Upper lobe of right lung (tissue), 1 donor: Measurements from ENCODE around the gene NEURL1B. TPM values are rescaled to one million over a fixed set of nuclear protein-coding genes. Genes with fewer than 3 reads are reported as not detected.

Experiments used
- ATAC-seq: fragments of 200-7000 bp; cut with Tn5 transposase; one replicate; pipeline ENCODE4 v1.9.1; 2020; ENCODE audit warnings: mild to moderate bottlenecking, moderate library complexity
- DNase-seq: peaks from one replicate; pipeline ENCODE4 v3.0.0-alpha.2; 2020
- H3K27ac ChIP-seq: fragments of 200-600 bp; one replicate; pipeline ENCODE4 v1.8.0; 2022
- H3K27me3 ChIP-seq: fragments of 200-600 bp; one replicate; pipeline ENCODE4 v1.8.0; 2022; ENCODE audit warnings: mild to moderate bottlenecking
- H3K36me3 ChIP-seq: fragments of 200-600 bp; one replicate; pipeline ENCODE4 v1.8.0; 2022
- H3K4me1 ChIP-seq: fragments of 200-600 bp; one replicate; pipeline ENCODE4 v1.8.0; 2022
- H3K4me3 ChIP-seq: fragments of 200-600 bp; one replicate; pipeline ENCODE4 v1.8.0; 2022; ENCODE audit warnings: mild to moderate bottlenecking
- H3K9me3 ChIP-seq: fragments of 200-600 bp; one replicate; pipeline ENCODE4 v1.8.0; 2022
- CTCF ChIP-seq: fragments of 200-600 bp; IDR thresholded peaks from one replicate; pipeline ENCODE4 v1.8.0; 2022; ENCODE audit warnings: antibody characterized with exemption
- intact Hi-C: fragments of 100-400 bp; cut with DNase I; formaldehyde crosslinking; loops from one replicate; pipeline ENCODE4 v1.11.0; 2022
- total RNA-seq: library from RNA; stranded (reverse); fragmentation: NEBNext Ultra II Directional; extraction: Animal tissue kit (Norgen Biotek cat#: 25700); gene quantifications from one replicate; pipeline ENCODE4 v1.2.1, GENCODE V29; 2021
- donor health status: DM: no; HTN: yes; CAD: no; lungs with severe emphysema.

NEURL1B gene
- total RNA-seq, 1 donor from 2014 or later = 25.0 TPM

DNA sequence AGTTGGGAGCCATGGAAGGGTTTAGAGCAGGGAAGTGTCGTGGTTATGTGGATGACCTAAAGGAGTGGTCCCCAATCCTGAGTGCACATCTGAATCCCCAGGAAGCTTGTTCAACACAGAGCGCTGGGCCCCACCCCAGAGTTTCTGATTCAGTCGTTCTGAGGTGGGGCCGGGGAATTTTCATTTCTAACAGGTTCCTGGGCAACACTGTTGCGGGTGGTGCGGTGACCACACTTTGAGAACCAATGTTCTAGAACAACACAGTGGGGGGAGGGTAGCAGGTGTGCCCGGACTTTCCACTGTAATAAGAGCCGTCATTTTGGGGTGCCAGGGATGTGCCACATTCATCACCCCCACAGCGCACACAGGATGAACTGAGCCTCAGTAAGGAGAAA lies 90.6 kb downstream of the NEURL1B start:
- no peaks in the 10 kb centered on the region for H3K9me3 ChIP-seq
- H3K4me3 ChIP-seq = no peak overlapping the region
- no peak for TF ChIP-seq CTCF
- no peak for ATAC-seq
- H3K36me3 ChIP-seq = no peaks in the 10 kb centered on the region
- H3K4me1 ChIP-seq = peaks cover 20% of the 10 kb centered on the region
- DNase-seq = no peak
- H3K27me3 ChIP-seq = no peaks in the 10 kb centered on the region
- intact Hi-C loops = no loop called here
- H3K27ac ChIP-seq = peak overlapping the region; percentile 96

GRCh38 chr5:172732201-172732865 lies 91.3 kb downstream of the NEURL1B start:
- intact Hi-C loops = no loop called here
- Histone ChIP-seq H3K27ac (peak overlapping the region; percentile 96), H3K36me3 (no peaks in the 10 kb centered on the region), H3K4me3 (no peak overlapping the region), H3K27me3 (no peaks in the 10 kb centered on the region), H3K4me1 (peaks cover 20% of the 10 kb centered on the region), H3K9me3 (no peaks in the 10 kb centered on the region)
- ATAC-seq (no peak), DNase-seq (no peak)
- no peak for TF ChIP-seq CTCF

GRCh38 chr5:172733131-172733973 lies 92.3 kb downstream of the NEURL1B start:
- Histone ChIP-seq H3K27me3 (no peaks in the 10 kb centered on the region), H3K9me3 (no peaks in the 10 kb centered on the region), H3K4me1 (peaks cover 20% of the 10 kb centered on the region), H3K4me3 (no peak overlapping the region), H3K36me3 (no peaks in the 10 kb centered on the region), H3K27ac (peak overlapping the region; percentile 96)
- TF ChIP-seq CTCF = no peak
- ATAC-seq = peak; percentile 85
- intact Hi-C loops = no loop called here
- peak; percentile 84 for DNase-seq

DNA sequence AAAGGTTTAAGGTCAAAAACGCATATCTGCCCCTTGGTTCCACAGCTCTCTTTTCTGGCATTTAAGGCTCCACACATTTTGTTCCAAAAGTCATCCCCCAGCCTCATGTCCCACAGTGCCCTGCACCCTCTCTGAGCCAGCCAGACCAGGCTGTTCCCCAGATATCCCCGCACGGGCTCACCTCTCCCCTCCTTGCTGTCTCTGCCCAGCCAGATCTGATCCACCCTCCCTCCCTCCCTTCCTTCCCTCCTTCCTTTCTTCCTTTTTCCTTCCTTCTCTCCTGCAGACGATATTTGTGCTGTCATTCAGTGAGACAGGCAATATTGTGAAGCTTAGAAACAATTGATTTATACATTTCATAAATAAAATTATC lies 92.9 kb downstream of the NEURL1B start:
- intact Hi-C loops = no loop called here
- Histone ChIP-seq H3K4me1 (peaks cover 20% of the 10 kb centered on the region), H3K27me3 (no peaks in the 10 kb centered on the region), H3K36me3 (no peaks in the 10 kb centered on the region), H3K27ac (peak overlapping the region; percentile 96), H3K9me3 (no peaks in the 10 kb centered on the region), H3K4me3 (no peak overlapping the region)
- DNase-seq = no peak
- TF ChIP-seq CTCF = no peak
- ATAC-seq = peak; percentile 1

DNA sequence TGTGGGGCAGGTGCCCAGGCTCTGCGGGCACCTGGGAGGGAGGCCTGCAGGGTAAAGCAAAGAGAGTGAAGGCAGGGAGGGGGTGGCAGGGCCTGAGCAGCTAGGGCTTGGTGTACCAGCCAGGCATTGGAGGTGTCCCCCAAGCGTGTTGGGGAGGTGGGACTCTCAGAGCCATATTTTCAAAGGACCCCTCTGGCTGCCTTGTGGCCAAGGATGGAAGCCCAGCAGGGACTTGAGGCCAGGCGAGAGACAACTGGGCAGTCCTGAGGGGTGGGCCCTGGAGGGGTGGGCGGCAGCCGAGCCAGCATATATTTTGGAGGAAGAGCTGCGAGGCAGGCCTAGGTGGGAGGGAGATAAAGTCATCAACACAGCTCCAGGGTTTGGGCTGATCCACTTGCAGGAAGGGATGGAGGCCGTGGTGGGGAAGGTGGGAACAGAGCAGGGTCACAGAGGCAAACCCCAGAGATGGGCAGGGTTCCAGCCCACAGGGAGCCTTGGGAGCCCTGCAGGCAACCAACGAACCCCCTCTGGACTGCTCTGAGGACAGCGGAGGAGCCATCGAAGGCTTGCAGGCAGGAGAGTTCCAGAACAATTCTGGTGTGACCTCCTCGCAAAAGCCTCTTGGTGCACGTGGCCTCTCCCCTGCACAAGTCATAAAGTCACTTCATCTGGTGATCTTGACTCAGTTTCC lies 94.2 kb downstream of the NEURL1B start:
- Histone ChIP-seq H3K27me3 (no peaks in the 10 kb centered on the region), H3K9me3 (no peaks in the 10 kb centered on the region), H3K4me1 (peaks cover 20% of the 10 kb centered on the region), H3K36me3 (no peaks in the 10 kb centered on the region), H3K27ac (peak overlapping the region; percentile 8), H3K4me3 (no peak overlapping the region)
- DNase-seq (no peak), ATAC-seq (no peak)
- TF ChIP-seq CTCF = no peak
- intact Hi-C loops = no loop called here
